GM21390 (cell line): ENCODE measurements around the gene KDM1A.

Experiments used
- ATAC-seq: cut with Tn5 transposase; IDR thresholded peaks from one replicate; pipeline ENCODE4 v1.9.1; 2021; ENCODE audit not compliant: unreplicated experiment

Gene KDM1A

GRCh38 chr1:23129846-23130245, 110.6 kb downstream of the KDM1A start:
- no peak for ATAC-seq

DNA sequence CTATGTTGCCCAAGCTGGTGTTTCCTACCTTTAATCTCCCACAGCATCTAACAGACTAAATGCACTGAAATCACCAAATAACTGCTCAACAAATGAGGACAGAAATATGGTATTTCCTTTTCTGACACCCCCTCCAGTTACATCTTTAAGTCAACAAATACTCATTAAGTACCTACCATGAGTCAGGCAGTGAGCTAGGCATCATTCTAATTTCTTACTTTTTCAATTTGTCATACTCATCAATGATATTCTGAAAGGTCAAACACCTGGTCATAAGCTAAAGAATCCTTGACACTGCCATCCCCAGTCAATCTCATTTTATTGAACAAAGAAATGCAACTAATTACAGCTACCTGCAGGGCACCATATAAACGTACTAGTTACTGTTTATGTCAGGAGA, 112.8 kb downstream of the KDM1A start:
- no peak for ATAC-seq
